SIG-M5 treated with dmso at 0.1 percent for 504 hours (cell line): Measurements from ENCODE around the gene HOXB7.

Experiments
- DNase-seq: peaks from one replicate; lab custom pipeline; 2025; ENCODE audit not compliant: unreplicated experiment; lab: John Stamatoyannopoulos, UW

The HOXB7 gene

DNA sequence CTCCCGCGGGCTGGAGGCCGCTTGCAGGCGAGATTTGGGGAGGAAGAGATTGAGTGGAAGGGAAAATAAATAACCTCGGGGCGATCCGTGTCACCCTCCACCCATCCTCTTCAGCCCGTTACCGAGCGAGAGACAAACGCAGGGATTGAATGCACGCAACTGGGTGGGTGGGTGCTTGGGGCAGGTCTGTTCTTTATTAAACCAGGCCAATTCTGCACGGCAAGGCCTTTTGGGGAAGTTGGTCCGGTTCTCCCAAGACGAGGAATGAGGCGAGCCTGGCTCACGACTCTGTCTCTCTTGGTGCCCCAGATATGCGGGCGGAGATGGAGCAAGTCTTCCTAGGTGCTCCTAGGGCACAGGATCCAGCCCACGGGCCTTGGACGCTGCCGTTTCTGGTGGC, 396 bp upstream of the HOXB7 start:
- DNase-seq = no peak

- DNase-seq = no peak
Observed at GRCh38 chr17:48609759-48610281, 997 bp downstream of the HOXB7 start.

GRCh38 chr17:48609033-48609432, 1.8 kb downstream of the HOXB7 start:
- no peak for DNase-seq

DNA sequence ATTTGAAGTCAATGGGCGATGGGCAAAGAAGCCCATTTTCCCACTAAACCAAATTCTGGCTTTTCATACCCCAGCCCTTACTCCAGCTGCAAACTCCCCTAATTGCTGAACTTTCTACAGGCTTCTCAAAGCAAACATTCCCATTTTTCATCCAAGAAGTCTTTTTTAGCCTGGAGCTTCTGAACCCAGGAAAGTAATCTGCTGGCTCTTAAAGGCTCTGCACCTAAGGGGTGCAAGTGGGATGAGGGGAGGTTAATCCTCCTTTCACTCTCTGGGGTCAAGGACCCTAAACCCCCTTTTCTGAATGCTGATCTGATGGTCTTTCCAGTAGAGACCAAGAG, 2.4 kb downstream of the HOXB7 start:
- no peak for DNase-seq

DNA sequence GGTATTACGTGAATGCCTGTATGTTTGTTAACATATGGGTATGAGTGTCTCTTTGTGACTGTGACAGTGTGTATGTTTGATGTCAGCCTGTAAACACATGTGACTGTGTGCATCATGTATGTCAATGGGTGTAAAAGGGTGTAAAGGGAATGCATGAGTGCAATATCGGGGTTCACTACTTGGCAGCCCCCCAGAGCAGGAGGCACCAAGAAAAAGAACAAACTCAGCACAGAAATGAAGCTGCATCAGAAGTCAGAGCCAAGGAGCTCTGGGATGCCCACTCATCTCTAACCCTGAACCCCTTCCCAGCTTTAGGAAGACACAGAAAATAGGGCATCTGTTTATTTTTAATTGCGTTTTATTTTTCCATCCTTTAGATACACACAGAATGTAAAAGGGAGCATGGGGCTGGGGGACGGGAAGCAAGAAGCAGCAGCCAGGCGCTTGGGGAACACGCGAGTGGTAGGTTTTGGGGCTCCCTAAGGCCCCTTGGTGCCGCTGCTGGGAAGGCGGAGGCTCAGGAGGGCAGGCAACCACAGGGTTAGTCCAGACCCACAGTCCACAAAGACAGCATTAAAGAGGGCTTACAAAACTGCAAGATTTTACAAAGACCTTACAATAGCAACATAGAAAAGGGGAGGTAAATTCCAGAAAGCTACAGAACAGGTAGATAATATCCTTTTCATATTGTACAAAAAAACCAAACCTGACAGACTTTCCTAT, 3.8 kb downstream of the HOXB7 start:
- DNase-seq = no peak

DNA sequence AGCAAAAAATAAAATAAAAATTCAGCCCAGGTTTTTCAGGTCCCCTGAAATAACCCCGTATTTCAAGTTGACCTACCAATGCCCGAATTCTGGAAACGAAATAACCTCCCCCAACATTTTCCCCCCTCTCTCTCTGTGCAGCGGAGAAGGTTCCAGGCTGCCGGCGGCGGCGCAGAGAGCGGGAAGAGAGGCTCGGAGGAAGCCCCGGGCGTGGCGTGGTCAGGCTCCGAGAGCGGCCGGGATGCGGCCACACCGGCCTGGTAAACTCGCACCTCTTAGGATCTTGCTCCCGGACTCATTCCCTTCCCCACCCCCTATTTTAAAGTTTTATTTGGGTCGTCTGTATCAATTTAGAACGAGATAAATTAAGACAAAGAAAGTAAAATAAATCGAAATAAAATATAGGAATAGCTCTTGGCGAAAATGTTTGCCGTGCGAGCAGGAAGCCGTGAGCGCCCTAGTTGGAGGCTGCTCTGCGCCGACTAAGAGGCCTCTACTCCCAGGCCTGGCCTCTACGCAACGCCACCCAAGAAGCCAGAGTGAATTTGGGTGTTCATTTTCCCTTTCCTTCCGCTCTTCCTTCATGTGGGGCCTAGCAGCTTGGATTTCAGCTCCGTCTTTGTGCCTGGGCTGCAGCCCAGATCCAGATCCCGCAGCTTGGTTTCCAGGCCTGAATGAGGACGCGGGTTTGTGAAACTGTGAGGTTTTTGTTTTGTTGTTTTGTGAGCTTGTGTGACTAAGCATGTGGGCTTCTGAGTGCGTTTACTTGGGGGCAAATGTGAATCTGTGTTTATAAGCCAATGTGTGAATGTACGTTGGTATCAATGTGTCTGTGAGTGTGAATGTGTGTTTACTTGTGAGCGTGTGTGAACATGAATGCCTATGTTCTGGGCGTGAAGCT, 4.6 kb downstream of the HOXB7 start:
- no peak for DNase-seq

DNA sequence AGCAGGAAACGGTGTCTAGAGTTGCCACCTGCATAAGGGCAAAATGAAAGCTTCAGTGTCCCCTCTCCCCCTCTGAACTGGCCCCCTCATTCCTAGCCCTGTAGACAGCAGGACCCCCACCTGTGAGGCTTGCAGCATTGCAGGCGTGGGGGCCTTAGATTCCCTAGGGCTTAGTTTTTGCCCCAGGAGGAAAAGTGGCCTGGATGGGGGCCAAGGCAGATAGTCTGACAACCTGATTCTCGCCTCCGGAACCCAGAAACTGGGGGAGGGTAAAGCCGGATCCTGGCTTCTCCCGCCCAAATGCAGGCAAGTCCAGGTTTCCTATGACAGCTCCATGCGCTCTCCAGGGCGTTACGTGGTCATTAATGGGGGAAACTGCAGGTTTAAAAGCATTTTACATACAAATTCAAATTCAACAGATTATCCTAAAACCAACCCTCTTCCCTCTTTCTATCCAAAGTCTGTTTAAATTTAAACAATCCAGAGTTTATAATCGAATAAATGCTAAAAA, 5.4 kb downstream of the HOXB7 start:
- no peak for DNase-seq

GRCh38 chr17:48604770-48605329, 6.0 kb downstream of the HOXB7 start, which contains the start of gene HOXB6:
TSS of gene HOXB6 (minus strand) at chr17:48604986. CDS start at chr17:48598150, 6,836 bp downstream.
- no peak for DNase-seq

DNA sequence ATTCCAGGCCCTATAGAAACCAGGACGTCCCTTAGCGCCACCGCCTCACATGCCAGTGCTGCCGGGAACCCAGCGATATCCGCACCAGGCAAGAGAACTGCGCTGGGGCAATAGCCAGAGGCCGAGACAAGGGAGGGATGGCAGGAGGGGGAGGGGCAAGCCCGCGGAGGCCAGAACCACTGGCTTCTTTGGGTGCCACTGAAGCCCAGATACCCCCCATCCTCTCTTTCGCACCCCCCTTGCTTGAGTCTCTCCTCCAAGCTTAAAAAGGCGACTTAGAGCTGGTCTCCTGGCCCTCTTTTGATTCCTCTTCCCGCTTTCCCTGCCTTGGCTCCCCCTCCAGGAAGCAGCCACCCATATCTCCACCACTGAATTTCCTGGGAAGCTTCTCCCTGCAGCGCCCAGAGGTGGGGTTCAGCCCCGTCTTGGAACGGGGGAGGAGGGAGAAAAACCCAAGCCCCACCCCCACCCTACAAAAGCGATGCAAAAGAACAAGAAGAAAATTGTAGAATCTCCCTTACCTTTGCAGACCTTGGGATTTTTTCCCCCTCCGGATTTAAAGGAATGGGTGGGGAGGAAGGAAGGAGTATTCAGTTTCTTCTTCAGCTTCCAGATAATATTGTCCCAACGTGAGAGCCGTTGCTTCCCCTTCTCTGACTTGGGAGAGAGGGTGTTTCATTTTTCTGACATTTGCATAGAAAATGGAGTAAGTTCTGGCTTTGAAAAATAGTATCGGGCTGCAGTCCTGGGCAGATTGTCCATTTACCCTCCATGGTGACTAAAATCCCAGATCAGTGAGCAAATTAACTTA, 6.7 kb downstream of the HOXB7 start:
- DNase-seq = no peak

GRCh38 chr17:48601539-48602425, 9.0 kb downstream of the HOXB7 start:
- no peak for DNase-seq

GRCh38 chr17:48601207-48601538, 9.6 kb downstream of the HOXB7 start:
- no peak for DNase-seq

GRCh38 chr17:48600244-48601098, 10.3 kb downstream of the HOXB7 start:
- DNase-seq = no peak

GRCh38 chr17:48599354-48599753, 11.5 kb downstream of the HOXB7 start:
- DNase-seq = no peak

- DNase-seq = no peak
Observed at GRCh38 chr17:48598736-48599135, 12.1 kb downstream of the HOXB7 start.

GRCh38 chr17:48597778-48598631, 12.8 kb downstream of the HOXB7 start:
- no peak for DNase-seq

GRCh38 chr17:48597528-48597777, 13.4 kb downstream of the HOXB7 start:
- no peak for DNase-seq

DNA sequence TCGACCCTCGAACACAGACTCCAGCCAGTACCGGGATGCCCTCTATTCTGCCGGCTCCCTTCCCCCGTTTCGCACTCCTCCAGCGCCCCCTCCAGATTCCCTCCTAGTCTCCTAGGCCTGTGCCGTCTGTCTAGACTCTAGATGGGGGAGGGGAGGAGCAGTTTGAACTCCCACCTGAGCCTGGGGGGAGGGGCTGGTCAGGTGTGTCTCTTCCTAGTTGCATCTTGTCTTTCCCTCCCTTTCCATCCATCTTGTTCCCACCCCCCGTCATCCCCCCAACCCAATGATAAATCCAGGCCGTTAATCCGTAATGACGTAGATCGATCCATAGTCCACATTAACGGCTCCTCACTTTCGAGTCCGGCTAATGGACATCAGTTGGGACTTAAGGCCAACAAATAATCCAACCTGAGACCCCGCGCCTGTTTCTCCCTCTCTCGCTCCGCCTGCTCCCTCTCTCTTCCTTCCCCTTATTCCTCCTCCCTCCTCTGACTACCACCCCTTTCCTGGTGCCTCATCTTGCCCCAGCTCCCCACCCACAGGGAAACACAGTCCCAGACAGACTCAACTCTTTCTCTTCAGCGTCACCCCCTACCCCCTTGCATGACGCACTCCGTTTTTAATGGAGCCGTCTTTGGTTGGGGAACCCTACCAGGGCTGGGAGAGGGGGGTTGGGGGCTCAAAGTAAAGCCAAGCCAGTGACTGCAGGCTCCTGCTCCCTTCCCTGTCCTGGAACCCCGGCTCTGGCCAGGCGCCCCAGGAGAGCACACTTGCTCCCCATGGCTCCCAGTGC, 13.9 kb downstream of the HOXB7 start:
- DNase-seq = no peak
